Measurements from ENCODE around the gene RBM26.

RBM26 gene

DNA sequence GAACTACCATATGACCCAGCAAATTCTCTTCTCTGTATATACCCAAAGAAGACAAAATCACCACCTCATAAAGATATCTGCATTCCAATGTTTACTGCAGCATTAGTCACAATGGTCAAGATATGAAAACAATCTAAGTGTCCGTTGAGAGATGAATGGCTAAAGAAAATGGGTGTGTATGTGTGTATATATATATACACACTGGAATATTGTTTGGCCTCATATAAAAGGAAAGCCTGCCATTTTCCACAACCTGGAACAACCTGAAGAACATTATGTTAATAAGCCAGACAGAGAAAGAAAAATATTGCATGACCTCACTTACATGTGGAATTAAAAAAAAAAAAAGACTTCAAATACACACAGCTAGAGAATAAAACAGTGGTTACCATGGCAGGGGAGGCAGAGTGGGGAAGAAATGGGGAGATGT is 29.5 kb upstream of the RBM26 start:
- TF ChIP-seq ZFX (IDR thresholded peaks at IDR 0.05; ENCODE audit: borderline replicate concordance): no peak
- TF ChIP-seq, protein P1, sequence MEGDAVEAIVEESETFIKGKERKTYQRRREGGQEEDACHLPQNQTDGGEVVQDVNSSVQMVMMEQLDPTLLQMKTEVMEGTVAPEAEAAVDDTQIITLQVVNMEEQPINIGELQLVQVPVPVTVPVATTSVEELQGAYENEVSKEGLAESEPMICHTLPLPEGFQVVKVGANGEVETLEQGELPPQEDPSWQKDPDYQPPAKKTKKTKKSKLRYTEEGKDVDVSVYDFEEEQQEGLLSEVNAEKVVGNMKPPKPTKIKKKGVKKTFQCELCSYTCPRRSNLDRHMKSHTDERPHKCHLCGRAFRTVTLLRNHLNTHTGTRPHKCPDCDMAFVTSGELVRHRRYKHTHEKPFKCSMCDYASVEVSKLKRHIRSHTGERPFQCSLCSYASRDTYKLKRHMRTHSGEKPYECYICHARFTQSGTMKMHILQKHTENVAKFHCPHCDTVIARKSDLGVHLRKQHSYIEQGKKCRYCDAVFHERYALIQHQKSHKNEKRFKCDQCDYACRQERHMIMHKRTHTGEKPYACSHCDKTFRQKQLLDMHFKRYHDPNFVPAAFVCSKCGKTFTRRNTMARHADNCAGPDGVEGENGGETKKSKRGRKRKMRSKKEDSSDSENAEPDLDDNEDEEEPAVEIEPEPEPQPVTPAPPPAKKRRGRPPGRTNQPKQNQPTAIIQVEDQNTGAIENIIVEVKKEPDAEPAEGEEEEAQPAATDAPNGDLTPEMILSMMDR (IDR thresholded peaks at IDR 0.05): no peak
- H3K27ac ChIP-seq: no peak overlapping the region

DNA sequence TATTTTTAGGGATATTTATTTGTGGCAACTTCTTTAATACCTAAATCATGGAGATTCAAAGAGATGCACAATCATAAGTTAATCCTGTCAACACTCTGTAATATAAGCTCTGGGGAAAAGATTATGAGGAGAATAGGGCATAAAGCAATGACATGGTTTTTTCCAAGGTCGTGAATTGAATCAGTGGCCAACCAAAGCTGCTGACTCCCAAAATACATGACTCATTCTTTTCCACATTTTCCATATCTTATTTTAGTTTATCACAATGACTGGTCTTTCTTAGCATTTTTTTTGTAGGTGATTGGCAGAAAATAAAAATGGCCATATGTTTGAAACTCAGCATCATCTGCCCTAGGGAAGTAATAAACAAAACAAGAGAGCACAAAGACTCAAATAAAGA is 28.5 kb upstream of the RBM26 start:
- TF ChIP-seq, protein P1 (IDR thresholded peaks at IDR 0.05): no peak
- TF ChIP-seq ZFX (IDR thresholded peaks at IDR 0.05; ENCODE audit: borderline replicate concordance): no peak

DNA sequence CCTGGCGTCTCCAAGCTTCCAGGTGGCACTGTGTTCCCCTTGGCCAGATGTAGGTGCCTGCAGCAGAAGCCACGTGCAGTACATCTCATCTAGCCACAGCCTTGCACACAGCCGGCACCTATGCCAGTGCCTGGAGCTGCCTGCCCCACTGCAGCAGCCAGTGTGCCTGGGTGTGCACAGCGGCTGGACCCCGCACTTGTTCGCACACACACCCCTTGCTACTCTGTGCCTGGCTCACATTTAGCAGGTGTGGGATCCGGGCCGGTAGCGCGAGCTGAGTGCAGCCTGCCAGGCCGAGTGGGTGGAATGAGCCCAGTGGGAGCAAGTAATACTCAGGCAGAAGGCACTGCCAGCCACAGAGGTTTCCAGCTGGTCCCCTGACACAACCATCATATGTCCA is 26.9 kb upstream of the RBM26 start:
- H3K27ac ChIP-seq: no peak overlapping the region
- TF ChIP-seq, protein P1 (IDR thresholded peaks at IDR 0.05): no peak
- TF ChIP-seq ZFX (IDR thresholded peaks at IDR 0.05; ENCODE audit: borderline replicate concordance): no peak

More for the DNA sequence above, 28.5 kb upstream of the RBM26 start:
- no peak overlapping the region for H3K27ac ChIP-seq

DNA sequence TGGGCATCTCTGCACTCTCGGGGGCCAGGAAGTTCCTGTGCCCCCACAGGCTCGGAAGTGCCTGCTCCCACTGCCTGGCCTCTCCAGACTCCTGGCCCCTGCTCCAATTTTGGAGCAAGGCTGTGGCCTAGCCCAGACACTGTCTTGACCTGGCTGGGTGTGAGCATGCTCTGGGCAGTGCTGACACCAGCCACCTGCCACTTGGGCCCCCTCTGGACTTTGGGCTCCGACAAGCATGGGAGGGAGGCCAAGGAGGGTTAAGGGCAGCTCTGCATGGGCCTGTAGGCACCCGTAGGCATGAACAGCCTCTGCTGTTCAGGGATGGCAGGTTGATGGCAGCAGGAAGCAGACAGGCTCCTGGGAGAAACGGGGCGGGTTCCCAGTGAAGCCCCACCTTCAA is 26.0 kb upstream of the RBM26 start:
- no peak overlapping the region for H3K27ac ChIP-seq
- TF ChIP-seq ZFX (IDR thresholded peaks at IDR 0.05; ENCODE audit: borderline replicate concordance): no peak
- TF ChIP-seq, protein P1 (IDR thresholded peaks at IDR 0.05): no peak

DNA sequence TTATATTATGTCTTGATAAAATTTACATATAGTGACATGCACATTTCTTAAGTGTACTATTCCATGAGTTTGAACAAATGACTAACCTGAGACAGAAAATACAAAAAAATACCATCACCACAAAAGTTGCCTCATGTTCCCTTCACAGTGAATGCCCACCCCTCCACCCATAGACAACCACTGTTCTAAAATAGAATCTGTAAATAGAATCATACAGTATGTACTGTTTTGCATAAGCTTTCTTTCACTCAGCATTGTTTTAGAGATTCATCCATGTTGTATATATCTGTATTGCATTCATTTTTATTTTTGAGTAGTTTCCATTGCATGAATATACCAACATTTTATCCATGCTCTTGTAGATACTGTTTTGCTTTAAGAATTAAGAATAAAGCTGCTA is 23.3 kb upstream of the RBM26 start:
- H3K27ac ChIP-seq: no peak overlapping the region
- no peak for TF ChIP-seq ZFX (IDR thresholded peaks at IDR 0.05; ENCODE audit: borderline replicate concordance)
- TF ChIP-seq, protein P1 (IDR thresholded peaks at IDR 0.05): no peak

DNA sequence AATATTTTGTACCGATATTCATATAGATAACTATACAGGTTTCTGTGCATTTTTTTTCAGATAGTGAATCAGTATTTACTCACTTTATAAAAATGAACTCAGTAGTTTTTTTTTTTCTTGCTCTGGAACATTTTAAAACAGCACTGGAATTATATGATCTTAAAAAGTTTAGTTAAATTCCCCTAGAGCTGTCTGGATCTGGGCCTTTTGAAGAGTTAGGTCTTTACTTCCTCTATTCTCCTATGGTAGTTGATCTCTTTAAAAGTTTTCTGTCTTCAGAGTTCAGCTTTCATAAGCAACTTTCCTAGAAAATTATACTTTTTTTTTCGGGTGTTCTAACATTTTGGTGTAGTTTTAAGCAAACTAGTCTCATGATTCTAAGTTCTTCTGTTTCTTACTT is 21.8 kb upstream of the RBM26 start:
- TF ChIP-seq, protein P1 (IDR thresholded peaks at IDR 0.05): no peak
- no peak for TF ChIP-seq ZFX (IDR thresholded peaks at IDR 0.05; ENCODE audit: borderline replicate concordance)
- no peak overlapping the region for H3K27ac ChIP-seq

DNA sequence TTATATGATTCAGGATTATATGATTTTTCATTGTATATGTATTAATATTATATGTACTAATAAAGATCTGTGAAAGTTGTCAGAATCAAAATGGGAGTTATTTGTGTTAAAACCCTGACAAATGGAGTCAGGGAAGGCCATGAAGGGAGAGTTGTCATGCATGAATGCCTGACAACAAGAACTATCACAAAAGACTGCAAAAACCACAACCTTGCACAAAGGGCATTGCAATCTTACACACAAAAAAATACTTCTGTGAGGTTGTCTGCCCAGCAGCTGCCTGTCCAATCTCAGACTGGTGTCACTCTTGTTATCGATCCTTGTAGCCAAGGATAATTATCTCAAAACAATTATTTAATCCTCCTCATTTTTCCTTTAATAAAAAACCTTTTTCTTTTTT is 21.2 kb upstream of the RBM26 start:
- no peak overlapping the region for H3K27ac ChIP-seq
- TF ChIP-seq ZFX (IDR thresholded peaks at IDR 0.05; ENCODE audit: borderline replicate concordance): no peak
- TF ChIP-seq, protein P1 (IDR thresholded peaks at IDR 0.05): no peak
